NCI-H526 (cell line): ENCODE results near the gene MAP3K5.

Experiments
- DNase-seq, 2 experiments: peaks; one replicate each; lab custom pipeline; 2025; lab: John Stamatoyannopoulos, UW

The MAP3K5 gene

DNA sequence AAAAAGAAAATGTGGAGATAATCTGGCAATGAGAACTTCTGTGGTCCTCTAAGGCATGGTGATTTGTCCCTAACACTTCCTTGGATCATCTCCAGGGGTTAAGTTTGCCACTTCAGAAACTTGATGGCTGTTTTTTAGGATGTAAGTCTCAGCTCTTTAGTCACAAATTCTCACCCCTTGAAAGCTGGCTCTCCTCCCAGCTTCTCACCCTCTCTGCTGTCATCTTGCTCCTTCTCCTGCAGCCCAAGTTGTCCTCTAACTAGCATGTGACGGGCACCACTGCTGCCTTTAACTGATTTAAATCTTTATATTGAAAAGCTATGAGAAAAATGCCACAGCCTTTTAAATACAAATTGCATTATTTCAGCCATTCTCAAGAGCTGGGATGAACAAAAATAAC lies 107.8 kb downstream of the MAP3K5 start:
- DNase-seq: no peak

- no peak for DNase-seq
Observed at GRCh38 chr6:136683209-136683941, 108.9 kb downstream of the MAP3K5 start.

DNA sequence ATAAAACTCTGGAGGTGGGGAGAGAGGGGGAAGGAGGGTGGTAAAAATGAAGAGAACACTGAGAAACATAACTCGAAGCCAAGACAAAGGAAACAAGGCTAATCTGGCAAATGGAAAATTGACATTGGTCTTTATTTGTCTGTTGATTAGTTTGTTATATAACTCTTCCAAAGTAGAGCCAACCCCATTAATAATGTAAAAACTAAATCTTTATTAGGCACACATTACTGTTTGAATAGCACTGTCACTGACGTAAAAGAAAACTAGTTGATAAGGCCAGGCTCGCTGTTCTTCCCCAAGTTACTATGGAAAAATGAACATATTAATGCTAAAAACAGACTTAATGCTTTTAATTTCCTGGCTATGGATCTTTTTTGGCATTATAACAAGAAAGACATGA lies 110.0 kb downstream of the MAP3K5 start:
- DNase-seq: no peak

GRCh38 chr6:136677822-136678221 lies 114.5 kb downstream of the MAP3K5 start:
- no peak for DNase-seq

- DNase-seq: no peak
Observed at GRCh38 chr6:136677344-136677743, 114.9 kb downstream of the MAP3K5 start.

GRCh38 chr6:136676075-136676474 lies 116.2 kb downstream of the MAP3K5 start:
- no peak for DNase-seq

GRCh38 chr6:136673571-136673970 lies 118.7 kb downstream of the MAP3K5 start:
- no peak for DNase-seq

GRCh38 chr6:136672144-136672543 lies 120.1 kb downstream of the MAP3K5 start:
- DNase-seq: no peak

DNA sequence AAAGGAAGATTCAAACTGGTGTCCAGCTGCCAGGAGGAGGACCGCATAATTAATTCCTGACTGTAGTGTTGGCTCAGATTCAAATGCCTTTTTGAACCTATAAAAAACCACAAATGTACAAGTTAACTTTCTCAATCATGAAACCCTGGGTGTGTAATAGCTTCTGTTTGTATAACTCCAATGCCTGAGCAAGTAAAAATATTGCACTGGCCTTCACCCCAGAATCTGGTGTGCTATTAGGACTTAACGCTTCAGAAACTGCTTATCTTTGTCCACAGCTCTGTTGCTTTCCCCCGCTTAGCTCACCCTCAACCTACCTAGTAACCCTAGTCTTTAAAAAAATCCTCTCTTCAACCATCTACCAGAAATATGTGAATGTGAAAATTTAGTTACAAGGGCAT lies 123.0 kb downstream of the MAP3K5 start:
- DNase-seq: no peak

GRCh38 chr6:136668571-136668970 lies 123.7 kb downstream of the MAP3K5 start:
- no peak for DNase-seq

GRCh38 chr6:136666041-136666440 lies 126.2 kb downstream of the MAP3K5 start:
- DNase-seq: no peak

GRCh38 chr6:136662347-136663237 lies 129.7 kb downstream of the MAP3K5 start:
- DNase-seq: no peak

GRCh38 chr6:136660727-136661126 lies 131.6 kb downstream of the MAP3K5 start:
- no peak for DNase-seq

GRCh38 chr6:136659991-136660499 lies 132.2 kb downstream of the MAP3K5 start:
- DNase-seq: no peak

DNA sequence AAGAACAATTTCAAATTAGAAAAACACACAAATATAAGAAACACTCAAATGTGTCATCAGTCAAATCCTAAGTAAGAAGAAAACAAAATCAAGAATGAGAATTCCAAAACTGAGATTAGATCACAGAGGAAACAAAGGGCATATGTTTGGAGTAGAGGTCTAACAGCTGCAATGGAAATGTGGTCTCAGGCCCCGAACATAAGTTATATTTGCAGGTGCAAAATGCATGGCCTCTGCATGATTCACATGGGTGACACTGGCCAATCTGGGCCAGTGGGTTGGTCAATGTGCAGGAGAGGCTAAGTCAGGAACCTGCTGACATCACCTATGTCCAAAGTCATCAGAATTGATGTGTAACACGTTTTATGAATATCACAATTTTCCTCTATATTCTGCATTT lies 133.6 kb downstream of the MAP3K5 start:
- DNase-seq: no peak

DNA sequence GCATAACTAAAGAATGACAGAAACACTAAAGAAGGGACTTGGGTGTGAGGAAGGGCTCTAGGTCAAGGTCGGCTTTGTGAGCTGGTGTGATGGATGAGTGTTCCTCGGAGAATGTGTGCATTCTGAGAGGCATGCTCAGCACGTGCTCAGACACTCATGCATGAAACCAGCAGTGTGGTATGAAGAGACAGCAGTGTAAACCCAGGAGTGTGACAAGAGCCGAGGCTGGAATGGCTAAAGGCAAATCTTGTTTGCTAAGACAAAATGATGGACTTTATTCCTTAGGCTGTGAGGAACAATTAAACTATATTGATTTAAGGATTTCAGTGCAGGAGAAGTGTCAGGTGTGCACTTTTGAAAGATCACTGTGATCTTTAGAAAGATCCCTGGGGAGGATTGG lies 134.6 kb downstream of the MAP3K5 start:
- no peak for DNase-seq

GRCh38 chr6:136656121-136656520 lies 136.2 kb downstream of the MAP3K5 start:
- no peak for DNase-seq

GRCh38 chr6:136655239-136656014 lies 136.8 kb downstream of the MAP3K5 start:
- no peak for DNase-seq

GRCh38 chr6:136654086-136654485 lies 138.2 kb downstream of the MAP3K5 start:
- no peak for DNase-seq

GRCh38 chr6:136652656-136653055 lies 139.6 kb downstream of the MAP3K5 start:
- DNase-seq: no peak

GRCh38 chr6:136651982-136652381 lies 140.3 kb downstream of the MAP3K5 start:
- DNase-seq: no peak

DNA sequence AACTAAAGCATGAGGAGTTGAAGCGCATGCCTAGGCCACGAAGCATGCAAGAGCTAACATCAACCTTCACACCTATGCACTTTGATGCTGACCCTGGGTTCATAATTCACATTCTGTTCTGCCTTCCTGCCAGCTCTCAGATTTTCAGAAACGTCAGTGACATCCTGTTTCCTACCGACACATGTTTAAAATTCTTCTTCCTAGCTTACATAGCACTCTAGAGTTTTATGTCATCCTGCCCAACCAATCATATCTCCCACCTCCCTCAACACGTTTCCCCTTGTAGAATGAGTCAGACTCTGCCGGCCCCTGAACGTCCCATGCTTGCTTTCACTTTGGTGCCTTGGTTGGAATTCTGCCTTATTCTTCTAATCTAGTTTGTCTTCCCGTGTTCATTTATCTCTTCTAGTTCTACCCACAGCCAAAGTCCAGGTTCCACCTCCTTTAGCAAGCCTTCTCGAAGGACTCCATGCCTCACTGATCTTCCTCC lies 144.9 kb downstream of the MAP3K5 start:
- DNase-seq: no peak
